Stimulated activated CD4-positive, alpha-beta T cell treated with anti-CD3 and anti-CD28 coated beads, Interleukin-1b, Interleukin-23, amount 100 ng/mL, for 4 hours (primary cell): ENCODE measurements around the gene IFNK.

Experiments used
- DNase-seq, 2 donors: peaks; one replicate each; pipeline ENCODE4 v3.0.0-alpha.2; 2020; ENCODE audit warnings: low read depth in 2 of 2

The IFNK gene

DNA sequence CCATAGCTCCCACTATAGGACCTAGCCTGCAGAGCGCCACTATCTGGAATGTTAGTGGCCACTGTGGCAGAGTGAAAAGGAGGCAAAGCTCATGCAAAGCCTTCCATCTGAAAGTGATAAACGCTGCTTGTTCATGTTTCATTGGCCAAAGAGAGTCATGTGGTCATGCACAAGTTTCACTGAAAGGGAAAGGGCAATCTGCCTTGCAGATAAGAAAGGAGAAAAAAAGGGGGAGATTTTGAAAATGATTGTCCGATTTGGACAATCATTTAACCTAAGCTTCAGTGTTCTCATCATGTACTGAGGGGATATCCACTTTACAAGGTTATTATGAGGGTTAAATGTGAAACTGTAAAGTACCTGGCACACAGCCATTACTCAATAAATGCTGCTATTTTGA is 14.6 kb downstream of the IFNK start:
- DNase-seq: no peak

DNA sequence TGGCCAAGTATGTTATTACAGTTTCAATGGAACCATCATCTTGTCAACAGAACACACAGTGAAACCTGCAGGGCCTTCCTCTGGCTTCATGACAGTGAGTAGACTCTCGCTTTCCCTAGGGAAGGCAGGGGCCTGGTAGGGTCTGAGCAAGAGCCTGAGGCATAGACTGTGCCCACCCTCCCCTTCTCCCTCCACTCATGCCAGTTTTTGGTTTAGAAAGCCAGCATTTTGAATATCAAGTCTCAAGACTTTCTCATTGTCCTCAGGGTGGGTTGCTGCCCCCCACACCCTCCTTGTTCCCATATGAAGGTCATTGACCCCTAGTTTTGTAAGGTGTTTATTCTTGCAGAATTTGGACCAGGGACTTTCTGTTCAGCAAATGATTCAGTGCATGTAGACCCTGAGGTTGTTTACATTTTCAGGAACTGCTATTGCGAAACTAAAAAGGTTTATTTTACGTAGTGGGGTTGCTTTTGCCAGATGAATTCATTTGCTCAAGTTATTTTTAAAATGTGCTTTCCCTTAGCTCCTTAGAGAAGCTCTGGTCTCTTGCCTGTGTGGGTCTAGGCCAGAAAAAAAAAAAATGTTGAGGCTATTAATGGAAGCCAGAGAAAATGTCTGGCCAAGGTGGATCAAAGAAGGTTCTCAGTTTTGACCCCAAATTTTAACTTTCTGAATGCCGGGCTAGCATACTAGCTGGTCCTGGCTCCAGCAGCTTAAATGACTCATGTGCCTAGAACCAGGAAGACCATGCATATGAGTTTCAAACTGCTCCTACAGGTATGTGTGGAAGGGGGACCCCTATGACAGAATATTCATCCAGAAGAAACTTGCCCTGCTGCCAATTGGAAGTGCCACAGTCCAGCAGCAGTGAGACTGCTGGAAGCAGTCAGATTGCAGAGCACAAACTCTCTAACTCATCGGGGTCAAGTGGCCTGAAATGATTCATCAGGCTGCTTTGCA is 15.7 kb downstream of the IFNK start:
- DNase-seq: no peak

DNA sequence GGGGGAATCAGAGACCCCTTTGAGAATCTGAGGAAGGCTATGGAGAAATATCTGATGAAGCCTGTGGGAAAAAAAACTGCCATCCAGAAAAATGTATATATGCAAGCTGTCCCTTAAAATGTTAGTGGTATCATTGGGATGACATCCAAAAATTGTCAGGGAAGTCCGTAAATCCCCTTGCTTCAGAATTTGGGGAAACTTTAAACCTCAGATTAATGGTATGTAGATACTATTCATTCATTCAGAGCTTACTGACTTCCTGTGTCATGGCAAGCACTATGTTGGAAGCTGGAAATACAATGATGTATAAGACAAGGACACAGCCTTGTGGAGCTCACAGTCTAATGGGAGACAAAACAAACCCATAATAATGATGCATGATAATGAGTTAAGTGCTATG is 16.4 kb downstream of the IFNK start:
- no peak for DNase-seq

DNA sequence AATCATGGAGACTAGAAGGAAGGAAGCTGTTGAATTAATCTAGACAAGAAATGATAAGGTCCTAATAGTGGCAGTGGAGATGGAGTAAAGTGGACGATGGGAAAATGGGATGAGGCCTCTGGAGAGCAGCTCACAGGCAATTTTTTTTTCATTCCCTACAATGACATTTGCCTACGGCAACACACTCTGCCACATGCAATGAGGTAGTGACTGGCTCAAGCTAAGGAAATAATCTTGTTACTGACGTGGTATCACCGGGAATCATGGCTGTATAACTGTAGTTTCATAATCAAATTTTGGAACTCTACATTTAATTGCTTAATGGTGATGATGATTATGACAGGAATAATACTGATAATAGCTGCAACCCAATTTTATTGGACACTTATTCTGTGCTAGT is 17.6 kb downstream of the IFNK start:
- no peak for DNase-seq

DNA sequence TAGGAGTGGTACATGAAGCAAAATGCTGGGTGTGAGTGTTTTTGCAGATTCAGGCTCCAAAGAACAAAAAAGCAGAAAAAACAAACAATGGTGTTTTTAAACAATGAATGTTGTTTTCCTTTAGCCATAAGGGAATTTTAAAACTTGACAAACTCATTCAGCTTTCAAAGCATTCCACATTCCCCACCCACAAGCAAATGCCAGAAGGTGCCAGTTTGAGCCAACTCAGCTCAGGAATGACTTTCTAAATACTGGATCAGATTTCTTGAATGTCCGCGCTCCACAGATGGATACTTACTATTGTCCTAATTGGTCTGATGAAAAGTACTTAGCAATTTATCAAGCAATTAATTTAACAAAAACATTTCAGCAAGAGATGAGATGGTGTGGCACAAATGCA is 18.4 kb downstream of the IFNK start:
- DNase-seq: no peak

DNA sequence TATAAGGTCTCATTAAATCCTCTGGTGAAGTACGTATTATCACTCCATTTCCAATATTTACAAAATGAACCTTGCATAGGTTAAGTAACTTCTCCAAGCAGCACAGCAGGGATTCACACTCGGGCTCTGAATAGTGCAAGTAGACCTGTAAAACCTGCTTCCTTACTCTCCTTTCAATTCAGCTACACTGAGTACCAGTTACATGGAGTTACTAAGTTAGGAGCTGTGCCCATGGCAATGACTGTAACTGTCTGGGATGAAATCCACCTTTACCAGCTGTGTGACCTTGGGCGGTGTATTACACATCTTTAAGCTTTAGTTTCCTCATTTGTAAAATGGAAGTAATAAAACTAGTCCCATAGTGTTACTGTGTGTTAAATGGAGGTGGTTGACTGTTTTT is 21.4 kb downstream of the IFNK start:
- DNase-seq: no peak

DNA sequence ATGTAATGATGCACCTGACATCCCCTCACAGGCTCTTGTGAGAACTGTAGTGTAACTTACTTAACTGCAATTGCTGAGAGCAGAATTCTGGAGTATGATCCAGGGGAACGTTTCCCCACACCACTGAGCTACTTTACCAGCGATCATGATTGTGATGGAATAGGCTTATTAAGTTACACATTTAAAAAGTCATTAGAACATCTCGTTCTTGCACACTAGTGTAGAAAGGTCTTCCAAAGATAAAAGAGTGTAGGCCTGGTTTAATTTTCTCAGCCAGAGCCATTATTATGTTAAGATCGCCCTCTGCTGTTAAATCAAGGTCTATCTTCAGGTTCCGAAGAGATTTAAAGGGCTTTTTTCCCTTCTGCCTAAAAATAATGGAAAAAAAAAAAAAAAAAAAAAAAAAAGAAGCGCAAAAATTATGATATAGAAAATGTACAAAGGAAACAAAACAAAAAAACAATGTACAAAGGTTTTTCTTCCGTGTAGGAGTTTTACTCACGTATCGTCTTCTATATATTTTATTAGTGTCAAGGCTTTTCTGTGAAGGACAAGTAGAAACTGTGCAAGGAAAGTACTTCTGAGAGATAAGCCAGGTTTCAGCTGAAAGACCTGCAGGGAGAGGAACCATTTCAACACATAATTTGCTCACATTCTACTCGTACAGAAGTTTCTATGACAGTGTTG is 24.1 kb downstream of the IFNK start:
- no peak for DNase-seq

DNA sequence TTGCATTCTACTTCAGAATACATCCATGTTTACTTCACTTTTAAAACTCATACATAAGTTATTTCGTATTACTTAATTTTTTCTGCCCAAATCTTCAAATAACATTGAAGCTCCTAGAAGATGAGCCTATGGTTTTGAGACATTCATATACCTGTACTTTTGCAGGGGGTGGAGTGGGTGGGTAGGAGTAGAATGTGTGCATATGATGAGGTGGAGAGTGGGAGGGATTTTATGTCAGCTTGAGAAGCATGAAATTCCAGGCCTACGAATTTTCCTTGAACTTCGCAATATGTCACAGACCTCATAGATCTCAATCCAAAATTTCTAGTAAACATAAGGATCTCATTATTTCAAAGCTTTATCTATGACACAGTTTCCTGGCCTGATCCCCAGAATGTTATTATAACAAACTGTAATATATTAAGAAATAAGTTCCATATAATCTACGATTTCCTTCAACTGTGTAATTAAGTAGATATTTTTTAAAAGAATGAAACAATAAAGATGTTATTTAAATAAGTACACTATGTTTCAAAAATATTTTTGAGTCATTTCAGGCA is 25.2 kb downstream of the IFNK start:
- DNase-seq: no peak

DNA sequence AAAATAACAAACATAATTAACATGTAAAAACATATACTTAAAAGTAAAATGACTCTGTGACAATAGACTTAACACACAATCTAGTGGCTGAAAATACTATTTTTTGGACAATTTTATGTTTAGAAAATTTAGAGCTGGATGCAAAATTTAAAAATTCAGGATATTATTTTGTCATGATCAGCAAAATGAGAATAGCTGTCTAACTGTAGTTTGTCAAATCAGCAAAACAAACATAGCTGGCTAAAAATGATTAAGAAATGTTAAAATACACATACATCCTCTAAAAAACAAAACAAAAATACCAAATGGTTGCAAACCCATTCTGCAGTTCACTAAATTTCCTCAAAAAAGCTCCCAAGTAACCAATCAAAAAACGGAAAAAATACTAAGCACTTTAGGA is 30.6 kb downstream of the IFNK start:
- DNase-seq: no peak

DNA sequence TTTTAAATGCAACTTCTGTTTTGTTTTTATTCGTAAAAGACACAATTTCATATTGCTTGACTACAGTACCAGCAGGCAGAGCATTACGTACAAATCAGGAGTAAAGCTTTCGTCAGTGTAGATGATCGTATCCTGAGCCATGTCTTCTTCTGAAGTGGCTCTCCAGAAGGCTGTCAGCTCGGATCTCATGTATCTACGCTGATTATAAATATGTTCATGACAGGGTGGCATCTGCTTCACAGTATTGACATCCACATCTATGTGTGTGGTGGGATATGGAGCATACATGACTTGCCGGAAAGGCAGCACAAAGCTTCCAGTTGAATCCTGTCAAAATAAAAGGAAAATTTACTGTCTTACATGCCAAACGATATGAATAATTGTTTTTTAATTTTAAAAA is 32.4 kb downstream of the IFNK start:
- no peak for DNase-seq

DNA sequence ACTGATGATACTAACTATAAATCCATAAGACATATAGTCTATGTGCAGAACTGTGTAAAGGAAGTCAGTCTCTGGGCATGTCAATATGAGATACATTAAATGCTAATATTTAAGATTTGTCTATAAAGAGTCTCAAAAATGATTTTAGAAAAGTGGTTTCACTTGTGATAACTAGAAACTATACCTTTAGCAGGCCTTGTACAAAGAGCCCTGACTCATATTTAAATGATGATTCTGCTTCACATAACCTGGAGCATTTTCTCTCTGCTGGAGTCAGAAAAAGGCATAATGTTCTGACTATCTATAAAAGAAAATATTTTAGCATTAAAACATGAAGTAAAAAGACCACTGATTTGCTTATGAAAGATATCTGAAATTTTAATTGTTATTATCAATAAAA is 34.2 kb downstream of the IFNK start:
- DNase-seq: no peak

DNA sequence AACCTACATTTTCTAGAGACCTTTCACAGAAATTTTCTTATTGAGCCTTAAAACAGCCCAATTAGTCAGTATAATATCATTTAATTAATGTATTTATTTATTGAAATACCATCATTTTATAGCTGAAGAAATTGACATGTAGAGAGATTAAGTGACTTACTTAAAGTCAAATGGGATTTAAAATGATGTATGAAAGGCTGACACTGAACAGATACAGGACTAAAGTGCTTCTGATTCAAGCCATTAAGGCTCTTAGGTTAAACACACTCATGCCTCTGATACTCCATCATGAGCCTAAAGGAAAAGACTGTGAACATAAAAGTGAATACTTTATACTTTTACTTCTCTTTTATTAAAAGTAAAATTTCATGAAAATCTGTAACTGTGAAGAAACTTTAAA is 36.4 kb downstream of the IFNK start:
- DNase-seq: no peak

DNA sequence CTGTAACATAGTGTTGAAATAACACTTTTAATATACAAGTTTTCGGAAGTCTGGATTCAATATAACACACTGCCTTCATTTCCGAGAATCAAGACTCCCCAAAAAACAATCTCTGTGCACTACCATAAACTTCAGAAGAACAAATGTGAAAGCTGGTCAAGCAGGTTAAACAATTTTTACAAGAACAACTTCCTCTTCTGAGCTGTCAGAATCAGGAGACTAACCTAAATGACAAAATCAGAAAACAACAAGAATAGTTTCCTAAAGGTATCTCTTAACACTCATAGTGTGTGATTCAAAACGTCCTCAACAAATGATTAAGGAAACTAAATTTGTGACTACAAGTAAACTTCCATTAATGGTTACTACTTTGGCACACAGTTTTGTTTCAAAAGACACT is 37.6 kb downstream of the IFNK start:
- no peak for DNase-seq

DNA sequence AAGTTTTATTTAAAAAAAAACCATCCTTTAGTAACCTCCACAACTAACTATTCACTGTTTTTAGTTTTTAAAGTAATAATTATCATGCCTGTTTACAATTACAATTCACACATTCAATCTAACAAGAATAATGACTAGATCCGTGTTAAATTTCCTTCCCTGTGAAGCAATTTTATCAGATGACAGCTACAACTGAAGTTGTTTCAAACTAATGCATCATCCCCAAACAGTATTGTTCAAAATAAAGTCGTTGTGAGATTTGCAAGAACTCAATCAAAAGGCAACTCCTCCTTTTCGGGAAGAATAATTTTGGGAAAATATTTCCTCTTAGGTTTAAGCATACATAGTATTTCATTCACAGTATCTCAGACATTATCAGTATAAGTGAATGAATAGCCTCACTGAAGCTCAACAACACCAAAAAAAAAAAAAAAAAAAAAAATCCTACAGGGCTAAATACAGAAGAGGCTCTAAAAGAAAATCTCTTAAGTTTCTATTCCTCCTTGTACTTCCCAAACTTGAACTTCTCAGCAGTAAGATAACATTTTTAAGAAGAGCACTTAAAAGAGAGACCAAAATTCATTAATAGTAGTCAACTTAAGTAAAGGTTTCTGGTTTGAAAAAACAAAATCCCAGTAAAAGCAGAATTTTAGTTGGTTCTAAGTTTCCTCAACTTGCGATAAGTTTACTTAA is 39.8 kb downstream of the IFNK start:
- no peak for DNase-seq

DNA sequence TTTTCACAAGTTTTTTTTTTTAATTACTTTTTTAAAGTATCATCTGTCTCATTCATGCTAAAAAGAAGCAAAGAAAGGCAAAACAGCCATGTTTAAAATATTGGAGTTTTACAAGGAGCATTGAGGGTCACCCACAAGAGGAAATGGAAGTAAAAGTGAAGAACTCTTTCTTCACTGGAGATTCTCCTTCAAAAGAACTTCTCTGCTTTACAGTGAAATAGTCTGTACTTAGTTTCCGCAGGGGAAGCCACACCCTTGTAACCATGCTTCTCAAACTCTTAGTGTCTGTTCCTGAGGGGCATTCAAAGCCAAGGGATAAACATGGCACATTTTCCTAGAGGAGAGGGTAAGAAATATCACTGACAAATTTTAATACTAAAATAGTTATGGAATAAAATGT is 40.6 kb downstream of the IFNK start:
- no peak for DNase-seq

DNA sequence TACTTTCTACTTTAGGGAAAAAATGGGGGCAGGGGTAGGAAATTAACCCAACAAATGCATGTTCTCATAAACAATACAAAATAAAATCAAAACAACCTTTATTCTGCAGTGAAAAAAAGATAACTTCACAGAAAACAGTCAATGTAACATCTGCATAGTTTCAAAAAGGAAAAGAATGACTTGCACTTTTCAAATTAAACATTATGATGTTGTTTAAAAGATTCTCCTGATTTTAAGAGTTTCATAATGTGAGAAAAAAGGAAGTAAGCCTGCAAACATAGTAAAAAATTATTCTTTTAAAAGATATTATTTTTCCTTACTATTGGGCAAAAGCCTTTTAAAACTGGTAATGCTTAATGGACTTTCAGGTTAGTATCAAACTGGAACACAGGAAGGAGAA is 41.6 kb downstream of the IFNK start:
- no peak for DNase-seq

DNA sequence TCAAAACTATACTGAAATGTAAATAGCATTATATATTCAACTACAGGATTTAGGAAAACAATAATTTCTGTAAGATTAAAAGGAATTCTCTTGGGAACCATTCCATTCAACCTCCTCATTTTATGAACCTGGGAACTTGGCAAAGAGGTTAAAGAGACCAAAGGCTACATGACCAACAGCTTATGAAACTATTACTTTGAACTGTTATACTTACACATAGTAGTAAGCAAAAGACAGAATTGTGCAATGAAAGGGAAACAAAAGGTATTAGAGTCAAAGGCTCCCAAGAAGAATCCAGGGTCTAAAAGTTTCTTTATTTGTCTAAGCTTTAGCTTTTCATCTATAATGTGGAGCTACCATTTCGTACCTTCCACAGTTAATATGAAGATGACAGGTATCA is 42.0 kb downstream of the IFNK start:
- DNase-seq: no peak

DNA sequence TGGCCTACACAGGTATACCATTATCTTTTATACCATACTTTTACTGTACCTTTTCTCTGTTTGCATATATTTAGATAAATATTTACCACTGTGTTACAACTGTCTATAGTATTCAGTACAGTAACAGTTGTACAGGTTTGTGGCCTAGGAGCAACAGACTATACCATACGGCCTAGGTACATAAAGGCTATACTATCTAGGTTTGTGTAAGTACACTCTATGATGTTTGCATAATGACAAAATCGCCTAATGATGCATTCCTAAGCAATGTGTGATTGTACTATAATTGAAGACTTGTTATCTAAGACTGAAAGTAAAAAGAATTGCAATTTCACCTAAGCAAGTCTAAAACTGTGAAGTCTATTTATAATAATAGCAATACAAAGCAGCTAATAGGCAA is 45.3 kb downstream of the IFNK start:
- no peak for DNase-seq

DNA sequence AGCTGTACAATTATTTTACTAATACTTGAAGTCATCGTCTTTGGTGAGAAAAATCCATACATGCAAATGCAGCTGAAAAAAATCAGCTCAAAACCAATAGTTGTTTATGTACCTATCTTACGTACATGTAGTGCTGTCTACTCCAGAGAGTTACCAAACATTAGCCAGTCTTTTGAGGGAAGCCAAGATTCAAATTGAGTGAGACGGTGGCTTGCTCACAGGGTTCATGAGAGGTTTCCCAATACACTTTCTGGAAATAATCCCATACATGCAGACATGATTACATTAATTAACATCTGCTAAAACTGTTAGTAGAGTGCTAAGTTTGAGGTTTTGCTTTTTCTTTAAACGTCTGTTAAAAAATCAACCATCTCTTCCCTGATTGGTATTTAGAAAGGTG is 46.9 kb downstream of the IFNK start:
- no peak for DNase-seq

DNA sequence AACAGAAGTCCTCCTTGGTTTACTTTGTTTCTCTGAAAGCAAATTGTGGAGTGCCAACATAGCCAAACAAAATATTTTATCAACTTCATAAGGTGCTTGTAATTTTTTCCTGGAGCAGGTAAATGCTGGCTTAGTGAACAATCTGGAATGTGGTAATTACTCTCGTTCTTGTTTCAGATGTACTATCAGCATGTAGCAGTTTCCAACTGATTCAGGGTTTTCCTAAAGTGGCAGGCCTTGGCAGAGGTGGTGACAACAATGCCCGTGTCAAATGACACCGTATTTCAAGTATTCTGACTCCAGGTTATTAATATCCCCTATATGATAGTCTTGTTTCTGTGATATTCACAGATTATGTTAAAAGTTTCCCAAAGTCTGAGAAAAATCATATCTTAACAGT is 48.0 kb downstream of the IFNK start:
- DNase-seq: no peak

DNA sequence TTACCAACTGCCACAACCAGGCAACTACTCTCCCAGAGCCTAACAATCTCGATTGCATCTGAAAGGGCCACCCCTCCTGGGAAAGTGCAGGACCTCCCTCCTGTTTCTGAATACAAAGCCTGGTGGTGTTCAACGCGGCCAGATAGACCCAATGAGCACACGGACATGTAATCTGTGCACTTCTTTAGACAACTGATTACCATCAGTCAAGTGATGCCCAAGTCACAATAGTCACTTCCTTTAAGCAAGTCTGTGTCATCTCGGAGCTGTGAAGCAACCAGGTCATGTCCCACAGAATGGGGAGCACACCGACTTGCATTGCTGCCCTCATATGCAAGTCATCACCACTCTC is 48.5 kb downstream of the IFNK start:
- peak in 1 of 2 donors; percentile 51 for DNase-seq

DNA sequence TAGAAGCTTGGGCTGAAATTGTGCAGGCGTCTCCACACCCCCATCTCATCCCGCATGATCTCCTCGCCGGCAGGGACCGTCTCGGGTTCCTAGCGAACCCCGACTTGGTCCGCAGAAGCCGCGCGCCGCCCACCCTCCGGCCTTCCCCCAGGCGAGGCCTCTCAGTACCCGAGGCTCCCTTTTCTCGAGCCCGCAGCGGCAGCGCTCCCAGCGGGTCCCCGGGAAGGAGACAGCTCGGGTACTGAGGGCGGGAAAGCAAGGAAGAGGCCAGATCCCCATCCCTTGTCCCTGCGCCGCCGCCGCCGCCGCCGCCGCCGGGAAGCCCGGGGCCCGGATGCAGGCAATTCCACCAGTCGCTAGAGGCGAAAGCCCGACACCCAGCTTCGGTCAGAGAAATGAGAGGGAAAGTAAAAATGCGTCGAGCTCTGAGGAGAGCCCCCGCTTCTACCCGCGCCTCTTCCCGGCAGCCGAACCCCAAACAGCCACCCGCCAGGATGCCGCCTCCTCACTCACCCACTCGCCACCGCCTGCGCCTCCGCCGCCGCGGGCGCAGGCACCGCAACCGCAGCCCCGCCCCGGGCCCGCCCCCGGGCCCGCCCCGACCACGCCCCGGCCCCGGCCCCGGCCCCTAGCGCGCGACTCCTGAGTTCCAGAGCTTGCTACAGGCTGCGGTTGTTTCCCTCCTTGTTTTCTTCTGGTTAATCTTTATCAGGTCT is 49.0 kb downstream of the IFNK start, which contains the start of gene C9orf72:
Gene C9orf72, minus strand, starts transcription at position 564 of the 716 bp plus-strand sequence. CDS start 6,361 bp downstream, outside the sequence.
- peak; percentile 85 to 88 for DNase-seq
